ENCODE data around the gene ACTR2.
"Not testable (repeated sequence)": the region's sequence is repeated elsewhere in the genome, so short reads cannot be mapped to it uniquely, and the experiment has no call there.

ACTR2 gene

DNA sequence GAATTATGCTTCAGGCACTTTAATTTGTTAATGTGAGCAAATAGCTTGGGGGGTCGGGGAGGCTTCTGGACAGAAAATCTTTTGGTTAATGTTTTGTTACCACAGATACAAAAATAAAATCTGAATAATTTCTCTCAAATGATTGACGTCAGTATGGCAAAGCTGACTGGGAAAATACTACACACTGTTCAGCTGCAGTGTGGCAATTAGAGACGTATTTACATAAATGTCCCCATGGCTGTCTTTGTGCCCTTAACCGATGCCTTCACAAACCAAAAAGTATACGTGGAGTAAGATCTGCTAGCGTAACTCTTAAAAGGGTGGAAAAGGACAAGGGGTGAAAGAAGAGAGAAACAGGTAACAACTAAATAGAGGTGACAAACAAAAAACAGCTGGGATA, 83.4 kb downstream of the ACTR2 start:
- no peak for DNase-seq (ENCODE audit: low spot score)
- FAIRE-seq: no peak

DNA sequence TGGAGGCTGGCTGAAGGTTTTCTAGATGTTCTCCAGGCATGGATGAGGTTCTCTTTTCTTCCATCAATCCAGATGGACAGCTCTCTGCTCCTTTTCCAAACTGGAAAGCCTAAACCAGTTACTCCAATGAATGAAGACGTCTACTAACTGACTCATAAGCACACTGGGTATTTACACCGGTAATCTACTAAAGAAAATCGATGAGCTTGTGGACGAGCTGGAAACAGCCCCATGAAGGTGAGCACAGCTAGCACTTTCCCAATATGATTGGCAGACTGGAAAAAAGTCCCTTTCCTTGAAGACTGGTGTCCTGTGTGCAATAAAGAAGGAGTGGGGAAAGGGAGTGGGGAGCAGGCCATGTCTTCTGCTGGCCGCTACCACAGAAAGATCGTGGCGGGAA, 84.0 kb downstream of the ACTR2 start:
- FAIRE-seq: no peak
- no peak for DNase-seq (ENCODE audit: low spot score)

GRCh38 chr2:65313126-65313953, 85.7 kb downstream of the ACTR2 start:
- DNase-seq (ENCODE audit: low spot score): no peak
- FAIRE-seq: no peak

GRCh38 chr2:65313954-65314256, 86.3 kb downstream of the ACTR2 start:
- DNase-seq (ENCODE audit: low spot score) (no peak), FAIRE-seq (no peak)

DNA sequence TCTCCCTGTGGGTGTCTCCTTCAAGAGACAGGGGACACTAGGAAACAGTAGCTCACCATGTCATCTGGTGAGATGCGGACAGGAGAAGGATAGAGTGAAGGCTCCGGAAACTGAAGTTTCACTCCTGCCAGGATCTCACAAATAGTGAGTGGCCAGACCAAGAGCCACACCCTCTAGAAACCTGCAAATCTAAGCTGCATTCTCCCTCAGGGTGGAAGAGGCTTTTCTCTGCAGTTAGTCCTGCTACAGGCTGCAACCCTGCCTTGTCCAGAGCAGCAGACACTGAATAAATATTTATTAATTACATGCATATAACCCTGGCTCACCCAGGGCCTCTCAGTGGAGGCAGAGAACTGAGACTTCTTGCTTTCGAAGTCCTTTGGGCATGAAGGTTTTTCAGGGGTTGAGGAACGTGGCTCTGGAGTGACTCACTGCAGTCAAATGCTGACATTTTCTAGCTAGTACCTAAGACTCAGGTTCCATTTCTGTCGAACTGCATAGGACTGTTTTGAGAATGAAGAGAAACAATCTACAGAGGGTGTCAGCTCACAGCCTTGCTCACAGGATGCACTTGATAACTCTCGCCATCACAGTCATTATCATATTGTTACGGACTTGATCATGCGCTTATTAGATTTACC, 87.3 kb downstream of the ACTR2 start:
- no peak for FAIRE-seq

DNA sequence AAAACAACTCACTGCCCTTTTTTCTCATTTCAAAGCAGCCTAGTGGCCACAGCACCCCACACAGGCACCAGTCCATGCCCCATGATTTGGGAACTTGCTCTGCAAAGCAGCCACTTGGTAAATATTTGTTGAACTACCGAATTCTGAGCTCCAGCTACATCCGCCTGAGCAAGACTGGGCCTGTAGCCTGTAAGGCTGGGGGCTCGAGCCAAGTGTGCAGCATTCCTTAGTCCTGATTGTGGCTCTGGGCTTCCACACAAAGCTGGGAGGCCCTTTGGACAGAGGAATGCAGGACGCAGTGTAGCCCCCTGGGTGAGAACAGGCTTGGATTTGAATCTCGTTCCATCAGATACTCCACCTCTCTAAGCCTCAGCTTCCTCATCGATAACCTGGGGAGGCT, 88.4 kb downstream of the ACTR2 start:
- DNase-seq (ENCODE audit: low spot score) (no peak), FAIRE-seq (no peak)

More for the DNA sequence above, 87.3 kb downstream of the ACTR2 start:
- DNase-seq (ENCODE audit: low spot score): no peak

GRCh38 chr2:65317351-65317750, 89.7 kb downstream of the ACTR2 start:
- DNase-seq (ENCODE audit: low spot score); FAIRE-seq: not testable (repeated sequence)

- FAIRE-seq: no peak
- no peak for DNase-seq (ENCODE audit: low spot score)
Measured at GRCh38 chr2:65317841-65318240, 90.2 kb downstream of the ACTR2 start.

DNA sequence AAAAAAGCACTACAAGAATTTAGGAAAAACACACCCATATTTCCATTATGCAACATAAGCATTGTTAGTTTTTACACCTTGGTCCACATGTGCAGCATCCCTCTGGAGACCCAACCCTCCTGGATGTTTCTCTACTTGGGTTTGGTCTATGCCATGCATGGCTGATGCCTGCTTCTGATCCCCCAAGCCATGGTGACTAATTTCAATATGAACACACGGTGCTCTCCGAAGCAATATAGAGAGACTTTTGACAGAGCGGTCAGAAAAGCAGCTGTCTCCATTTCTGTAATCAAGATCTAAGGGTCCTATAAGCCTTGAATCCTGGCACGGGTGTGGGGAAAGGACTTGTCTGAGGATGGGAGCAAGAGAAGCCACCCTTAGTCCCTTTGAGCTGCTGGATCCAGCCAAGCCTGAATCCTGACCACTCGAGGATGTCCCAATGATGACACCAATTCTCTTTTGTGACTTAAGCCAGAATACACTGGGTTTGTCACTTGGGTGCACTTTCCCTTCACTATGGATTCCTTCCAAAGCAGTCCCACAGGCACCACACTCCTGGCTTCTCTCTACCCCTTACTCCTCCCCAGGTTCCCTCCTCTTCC, 91.5 kb downstream of the ACTR2 start:
- DNase-seq (ENCODE audit: low spot score) (no peak), FAIRE-seq (no peak)

DNA sequence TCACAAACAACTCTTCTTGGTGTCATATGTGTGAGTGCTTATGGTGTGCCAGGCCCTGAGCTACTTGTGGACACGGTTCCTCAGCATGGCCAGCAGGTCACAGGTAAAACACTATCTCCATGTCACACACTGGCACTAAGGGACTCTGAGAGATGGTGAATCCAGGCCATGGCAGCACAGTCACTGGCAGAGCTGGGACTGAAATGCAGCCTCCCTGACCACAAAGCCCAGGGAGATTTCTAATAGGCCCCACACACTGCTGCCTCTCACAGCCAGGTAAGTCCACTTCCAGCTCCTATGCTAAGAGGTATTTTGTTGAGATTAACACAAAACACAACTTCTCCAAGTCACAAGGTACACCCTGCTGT, 92.0 kb downstream of the ACTR2 start:
- FAIRE-seq (no peak), DNase-seq (ENCODE audit: low spot score) (no peak)

GRCh38 chr2:65320042-65320725, 92.6 kb downstream of the ACTR2 start:
- peak; percentile 97 for FAIRE-seq
- DNase-seq (ENCODE audit: low spot score): peak; percentile 99
